Osteocyte (in vitro differentiated cells): ENCODE measurements around the gene BAG3. TPM values are rescaled to one million over a fixed set of nuclear protein-coding genes. Genes with fewer than 3 reads are reported as not detected.

Source experiments
- DNase-seq: peaks from one replicate; pipeline ENCODE4 v3.0.0; 2021; ENCODE audit warnings: mixed read lengths; ENCODE audit not compliant: unreplicated experiment; ENCODE audit errors: extremely low spot score
- H3K27ac Mint-ChIP-seq: one replicate; pipeline ENCODE4 v1.8.0; 2021; ENCODE audit warnings: mild to moderate bottlenecking, mixed read lengths; ENCODE audit not compliant: unreplicated experiment
- H3K27me3 Mint-ChIP-seq: one replicate; pipeline ENCODE4 v1.8.0; 2021; ENCODE audit warnings: mixed read lengths; ENCODE audit not compliant: unreplicated experiment
- H3K36me3 Mint-ChIP-seq: one replicate; pipeline ENCODE4 v1.8.0; 2021; ENCODE audit warnings: mixed read lengths; ENCODE audit not compliant: unreplicated experiment
- H3K4me1 Mint-ChIP-seq: one replicate; pipeline ENCODE4 v1.8.0; 2021; ENCODE audit warnings: mixed read lengths; ENCODE audit not compliant: unreplicated experiment
- H3K4me3 Mint-ChIP-seq: one replicate; pipeline ENCODE4 v1.8.0; 2021; ENCODE audit warnings: mild to moderate bottlenecking, moderate library complexity, mixed read lengths; ENCODE audit not compliant: unreplicated experiment
- H3K9me3 Mint-ChIP-seq: one replicate; pipeline ENCODE4 v1.8.0; 2021; ENCODE audit warnings: mixed read lengths; ENCODE audit not compliant: unreplicated experiment
- CTCF ChIP-seq: fragments of 200-600 bp; sonication (generic); IDR thresholded peaks from 2 replicates; pipeline ENCODE4 v1.5.0; 2021; ENCODE audit warnings: antibody characterized with exemption, mild to moderate bottlenecking, moderate library complexity
- total RNA-seq: library from RNA; stranded (reverse); gene quantifications from 2 replicates; pipeline ENCODE4 v1.2.1, GENCODE V29; 2021

BAG3 gene
- total RNA-seq, 1 donor from 2014 or later, result 41.0 TPM

DNA sequence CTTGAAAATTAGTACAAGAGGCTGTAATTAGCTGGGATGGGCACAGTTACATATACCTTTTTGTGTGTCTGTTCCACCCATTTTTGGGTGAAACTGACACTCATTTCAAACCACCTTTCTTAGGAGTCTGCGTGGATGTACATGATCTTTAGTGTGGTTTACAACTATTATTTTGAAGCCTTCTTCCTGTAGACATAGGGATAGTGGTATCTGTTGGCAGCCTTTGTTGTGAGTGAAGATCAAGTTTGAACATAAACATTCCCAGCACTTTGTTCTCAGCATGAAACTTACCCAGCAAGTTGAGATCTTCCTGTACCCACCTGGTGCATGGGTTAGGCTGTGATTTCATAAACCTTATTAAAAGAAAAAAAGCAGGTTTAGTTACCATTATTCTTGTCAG is 2.0 kb downstream of the BAG3 start:
- H3K9me3 Mint-ChIP-seq, result no peaks in the 10 kb centered on the region
- H3K36me3 Mint-ChIP-seq, result peaks cover 4% of the 10 kb centered on the region
- peaks cover 56% of the 10 kb centered on the region for H3K4me1 Mint-ChIP-seq
- TF ChIP-seq CTCF, result no peak
- H3K27ac Mint-ChIP-seq, result peak overlapping the region; percentile 85
- DNase-seq, result no peak
- H3K4me3 Mint-ChIP-seq, result peak overlapping the region; percentile 80
- no peaks in the 10 kb centered on the region for H3K27me3 Mint-ChIP-seq

GRCh38 chr10:119653916-119654315 is 2.7 kb downstream of the BAG3 start:
- Mint-ChIP-seq H3K4me1 (peaks cover 63% of the 10 kb centered on the region), H3K27ac (peak overlapping the region; percentile 69)

DNA sequence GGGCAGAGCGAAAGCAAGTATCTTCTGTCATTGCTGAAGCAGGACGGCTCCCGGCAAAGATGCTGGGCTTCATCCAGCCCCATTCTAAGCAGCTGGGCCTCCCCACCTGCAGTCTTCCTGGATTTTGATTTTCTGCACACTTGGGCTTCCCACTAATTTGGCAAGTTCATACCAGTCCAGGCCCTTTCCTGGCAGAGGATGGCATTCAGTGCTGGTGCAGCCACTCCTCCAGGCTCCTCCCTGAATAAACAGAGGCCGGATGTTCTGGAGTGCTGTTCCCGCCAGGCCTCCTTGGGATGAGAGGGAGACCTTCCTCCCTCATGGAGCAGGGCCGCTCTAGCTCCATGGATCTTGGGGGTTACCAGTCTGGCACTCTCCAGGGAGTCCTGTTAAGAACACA is 3.4 kb downstream of the BAG3 start:
- peak overlapping the region; percentile 63 for H3K4me3 Mint-ChIP-seq
- no peaks in the 10 kb centered on the region for H3K27me3 Mint-ChIP-seq
- TF ChIP-seq CTCF, result no peak
- peaks cover 69% of the 10 kb centered on the region for H3K4me1 Mint-ChIP-seq
- H3K27ac Mint-ChIP-seq, result peak overlapping the region; percentile 69
- no peaks in the 10 kb centered on the region for H3K9me3 Mint-ChIP-seq
- peaks cover 4% of the 10 kb centered on the region for H3K36me3 Mint-ChIP-seq
- DNase-seq, result no peak

More at GRCh38 chr10:119653916-119654315, 2.7 kb downstream of the BAG3 start:
- H3K36me3 Mint-ChIP-seq, result peaks cover 4% of the 10 kb centered on the region
- TF ChIP-seq CTCF, result no peak
- H3K4me3 Mint-ChIP-seq, result peak overlapping the region; percentile 80
- no peak for DNase-seq
- H3K9me3 Mint-ChIP-seq, result no peaks in the 10 kb centered on the region
- no peaks in the 10 kb centered on the region for H3K27me3 Mint-ChIP-seq

DNA sequence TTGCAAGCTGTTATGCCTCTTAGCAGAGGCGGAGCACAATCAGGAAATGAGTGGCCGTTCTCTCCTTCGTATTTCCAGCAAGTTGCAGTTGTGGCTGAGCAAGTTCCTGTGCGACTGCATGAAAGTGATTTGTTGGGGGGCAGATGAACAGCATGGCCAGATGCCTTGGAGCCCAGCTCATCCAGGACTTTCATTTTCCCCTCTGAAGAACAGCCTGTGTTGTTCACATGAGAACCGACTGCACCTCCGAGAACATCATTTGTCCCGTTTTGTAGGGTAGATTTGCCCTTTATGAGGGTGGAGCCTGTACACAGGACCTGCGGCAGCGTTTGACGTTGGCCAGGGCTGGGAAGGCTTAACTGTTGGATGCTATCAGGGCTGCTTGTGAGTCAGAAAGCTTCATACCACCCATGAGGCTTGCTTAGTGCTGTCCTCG is 4.4 kb downstream of the BAG3 start:
- Mint-ChIP-seq H3K4me3 (peak overlapping the region; percentile 18), H3K27ac (peak overlapping the region; percentile 69), H3K36me3 (peaks cover 4% of the 10 kb centered on the region), H3K27me3 (no peaks in the 10 kb centered on the region), H3K9me3 (no peaks in the 10 kb centered on the region), H3K4me1 (peaks cover 74% of the 10 kb centered on the region)
- no peak for TF ChIP-seq CTCF
- DNase-seq, result no peak

DNA sequence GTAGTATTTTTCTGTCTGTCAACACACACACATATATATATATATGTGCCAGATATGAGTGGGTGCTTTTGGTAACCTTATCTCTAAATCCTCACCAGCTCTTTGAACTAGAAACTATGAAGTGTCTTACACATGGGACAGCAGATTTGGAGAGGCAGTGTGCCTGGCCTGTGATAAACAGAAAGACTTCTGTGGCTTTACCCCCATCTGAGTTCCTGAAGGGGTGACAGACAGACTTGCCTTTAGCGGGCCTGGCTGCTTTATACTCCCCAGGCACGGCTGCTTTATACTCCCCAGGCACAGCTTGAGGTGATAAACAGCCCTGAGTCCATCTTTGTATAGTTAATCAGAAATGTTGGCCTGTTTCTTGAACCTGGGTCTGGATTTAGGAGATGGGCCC is 5.6 kb downstream of the BAG3 start:
- H3K9me3 Mint-ChIP-seq, result no peaks in the 10 kb centered on the region
- no peaks in the 10 kb centered on the region for H3K27me3 Mint-ChIP-seq
- DNase-seq, result no peak
- no peak overlapping the region for H3K27ac Mint-ChIP-seq
- no peak overlapping the region for H3K4me3 Mint-ChIP-seq
- peaks cover 81% of the 10 kb centered on the region for H3K4me1 Mint-ChIP-seq
- H3K36me3 Mint-ChIP-seq, result peaks cover 4% of the 10 kb centered on the region
- no peak for TF ChIP-seq CTCF
